Aorta (tissue), 5 donors: ENCODE data around the gene KCMF1. TPM values are rescaled to one million over a fixed set of nuclear protein-coding genes. Genes with fewer than 3 reads are reported as not detected.

Source experiments
- ATAC-seq: fragments of 200-7000 bp; cut with Tn5 transposase; one replicate; pipeline ENCODE4 v1.9.1; 2022; ENCODE audit warnings: moderate library complexity; ENCODE audit not compliant: low FRiP score
- DNase-seq, 2 donors: peaks; one replicate each; pipeline ENCODE4 v3.0.0-alpha.2; 2020
- H3K27ac ChIP-seq, 2 donors: one replicate each; pipeline ENCODE4 v1.5.1; 2013; ENCODE audit warnings: low read length in 2 of 2, mild to moderate bottlenecking in 2 of 2, moderate library complexity in 2 of 2, control low read depth in 1 of 2, inconsistent platforms in 1 of 2, low read depth in 1 of 2
- H3K27me3 ChIP-seq, 2 donors: one replicate each; pipeline ENCODE4 v1.6.1; 2013; ENCODE audit warnings: control low read depth in 1 of 2, low read length in 1 of 2, mild to moderate bottlenecking in 1 of 2, moderate library complexity in 1 of 2; ENCODE audit not compliant: insufficient read depth in 2 of 2, control insufficient read depth in 1 of 2
- H3K36me3 ChIP-seq, 2 donors: one replicate each; pipeline ENCODE4 v1.6.1; 2013; ENCODE audit warnings: control low read depth in 1 of 2, low read length in 1 of 2, mild to moderate bottlenecking in 1 of 2; ENCODE audit not compliant: insufficient read depth in 2 of 2, control insufficient read depth in 1 of 2
- H3K4me1 ChIP-seq, 2 donors: one replicate each; pipeline ENCODE4 v1.6.1; 2013; ENCODE audit warnings: low read length in 2 of 2, control low read depth in 1 of 2, mild to moderate bottlenecking in 1 of 2, moderate library complexity in 1 of 2; ENCODE audit not compliant: insufficient read depth in 2 of 2, control insufficient read depth in 1 of 2
- H3K4me3 ChIP-seq, 2 donors: one replicate each; pipeline ENCODE4 v1.5.1; 2013; ENCODE audit warnings: low read length in 2 of 2, control low read depth in 1 of 2, mild to moderate bottlenecking in 1 of 2
- H3K9me3 ChIP-seq: one replicate; pipeline ENCODE4 v1.6.1; 2013; ENCODE audit warnings: mild to moderate bottlenecking, low read length; ENCODE audit not compliant: control insufficient read depth
- WGBS, 2 donors: extraction: QIAGEN DNeasy Blood & Tissue Kit; methylation state at CpG; one replicate each; pipeline ENCODE4 v1.1.7; 2013; 5-methylcytosine and 5-hydroxymethylcytosine counted together
- intact Hi-C, 2 donors: fragments of 100-400 bp; cut with DNase I; formaldehyde crosslinking; loops; one replicate each; pipeline versions ENCODE4 v1.14.2 to v1.15.0; 2022
- polyA plus RNA-seq, 2 donors: library from polyadenylated mRNA; stranded (reverse); fragments of 200-250 nt; gene quantifications; one replicate each; pipeline ENCODE4 v1.2.3, GENCODE V29; 2013
- total RNA-seq, 2 donors: library from RNA; stranded (reverse); fragmentation: NEBNext Ultra II Directional; extraction: Animal tissue kit (Norgen Biotek cat#: 25700); gene quantifications; one replicate each; pipeline ENCODE4 v1.2.1, GENCODE V29; 2021
- donor health status: healthy with polysubstance abuse.
- donor health status: Bipolar disorder and iron deficiency.
- donor health status: DM: no; HTN: no; CAD: no.
- donor health status: DM: no; HTN: no; CAD: no.
- donor health status: DM: yes; HTN: yes; CAD: no.

Gene KCMF1
- total and polyA plus RNA-seq, 4 donors: 37.2 to 66.7 (median 50.7) TPM

DNA sequence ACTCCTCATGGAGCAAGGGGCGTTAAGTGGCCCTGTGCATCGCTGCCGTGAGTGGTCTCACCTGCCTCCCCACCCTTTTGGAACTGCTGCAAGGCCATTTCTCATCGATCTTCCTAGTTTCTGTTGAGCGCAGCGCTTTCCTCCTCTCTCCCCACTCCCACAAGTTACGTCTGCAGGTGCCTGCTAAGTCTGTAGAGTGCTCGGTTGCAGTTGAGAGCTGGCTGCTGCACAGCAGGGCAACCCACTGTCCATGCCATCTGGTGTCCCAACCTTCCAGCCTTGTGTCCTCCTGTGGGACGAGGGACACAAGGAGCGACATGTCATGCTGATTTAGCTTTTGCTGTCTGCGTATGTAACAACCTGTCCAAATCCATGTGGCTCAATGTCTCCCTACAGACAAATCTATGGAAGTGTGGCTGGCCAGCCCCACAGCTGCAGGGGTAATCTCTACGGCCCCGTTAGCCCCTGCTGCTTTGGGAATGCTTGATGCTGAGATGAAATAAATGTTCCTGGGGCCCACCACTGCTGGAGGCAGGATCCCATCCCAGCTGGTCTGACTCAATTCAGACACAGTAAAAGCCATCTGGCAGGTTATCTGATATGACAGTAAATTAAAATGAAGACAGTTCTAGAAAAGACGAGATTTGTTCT lies 94.1 kb downstream of the KCMF1 start:
- ATAC-seq (no peak), DNase-seq (no peak)
- no peak overlapping the region for H3K27ac ChIP-seq
- 60 to 66% methylated on average over 14 of the region's 14 CpGs for WGBS, 2 donors
- intact Hi-C loops: loop anchor here (5.0 kb wide), 2 partner anchors 67 to 232 kb away; partner anchors contain the start of gene TCF7L1 (in 1 of the 2)
- H3K36me3 ChIP-seq: no peaks in the 10 kb centered on the region
- no peak overlapping the region for H3K4me3 ChIP-seq
- H3K4me1 ChIP-seq: peaks cover 0 to 2% of the 10 kb centered on the region in 2 donors
- H3K27me3 ChIP-seq: no peaks in the 10 kb centered on the region
- no peaks in the 10 kb centered on the region for H3K9me3 ChIP-seq

DNA sequence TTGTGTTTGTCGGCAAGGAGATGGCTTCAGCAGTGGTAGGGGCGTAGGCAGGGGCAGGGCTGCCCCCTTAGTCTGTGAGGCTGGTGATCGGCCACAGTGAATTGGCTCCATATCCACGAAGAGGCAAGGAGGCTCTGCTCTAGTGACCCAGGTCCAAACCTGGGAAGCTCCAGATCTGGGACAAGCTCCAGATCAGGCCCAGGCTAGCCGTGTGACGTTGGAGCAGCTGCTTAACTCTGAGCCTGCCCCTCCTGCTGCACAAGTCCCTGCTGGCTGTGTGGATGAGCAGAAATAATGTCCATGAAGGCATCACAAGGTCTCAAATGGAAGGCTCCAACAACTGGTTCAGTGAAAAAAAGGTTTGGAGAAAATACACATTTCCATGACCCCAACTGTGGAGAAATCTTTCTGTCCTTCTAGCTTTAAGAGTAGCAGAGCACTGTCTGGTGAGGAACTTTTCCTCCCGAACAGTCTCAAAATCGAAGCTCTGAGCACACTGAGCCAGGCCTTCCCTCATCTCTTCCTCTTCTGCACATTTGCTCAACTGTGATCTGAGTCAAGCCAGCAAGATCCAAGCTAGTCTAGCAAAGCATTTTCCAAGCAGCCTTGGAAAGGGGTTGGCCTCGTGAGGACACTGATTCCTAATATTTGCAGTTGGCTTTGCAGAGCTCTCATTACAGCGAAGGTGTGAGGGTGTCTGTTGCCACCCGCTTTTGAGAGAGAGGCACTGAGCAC lies 95.2 kb downstream of the KCMF1 start:
- no peaks in the 10 kb centered on the region for H3K27me3 ChIP-seq
- H3K4me3 ChIP-seq: no peak overlapping the region
- no peak for DNase-seq
- intact Hi-C loops: loop anchor here (2.0 to 5.0 kb wide), 3 partner anchors 66 to 235 kb away; partner anchors contain the start of gene TCF7L1 (in 1 of the 2)
- no peaks in the 10 kb centered on the region for H3K9me3 ChIP-seq
- peaks cover 0 to 2% of the 10 kb centered on the region in 2 donors for H3K4me1 ChIP-seq
- H3K36me3 ChIP-seq: no peaks in the 10 kb centered on the region
- H3K27ac ChIP-seq: no peak overlapping the region
- ATAC-seq: no peak
- 70 to 75% methylated on average over 11 of the region's 11 CpGs for WGBS, 2 donors

DNA sequence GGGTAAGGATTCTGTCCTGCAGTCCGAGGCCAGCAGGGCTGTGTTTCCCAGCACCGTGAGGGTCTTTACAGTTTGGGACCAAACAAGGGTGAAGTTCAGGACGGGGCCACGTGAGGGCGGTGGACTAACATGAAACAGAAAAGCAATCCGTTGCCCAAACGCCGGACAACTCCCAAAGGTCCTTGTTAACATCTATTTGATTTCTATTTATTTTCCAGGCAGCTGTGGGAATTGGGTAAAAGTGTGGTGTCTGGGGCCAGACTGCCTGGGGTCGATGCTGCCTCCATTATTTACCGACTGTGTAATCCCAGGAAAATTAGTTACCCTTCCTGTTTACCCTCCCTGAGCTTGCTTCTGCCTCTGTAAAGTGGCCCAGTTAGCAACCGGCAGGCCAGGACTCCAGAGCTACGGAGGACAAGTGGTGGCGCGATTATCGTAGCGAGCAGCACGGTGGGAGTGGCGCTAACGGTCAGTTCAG lies 96.0 kb downstream of the KCMF1 start:
- Histone ChIP-seq H3K4me1 (peaks cover 0 to 2% of the 10 kb centered on the region in 2 donors), H3K27ac (no peak overlapping the region), H3K27me3 (no peaks in the 10 kb centered on the region), H3K4me3 (no peak overlapping the region), H3K9me3 (no peaks in the 10 kb centered on the region), H3K36me3 (no peaks in the 10 kb centered on the region)
- intact Hi-C loops: loop anchor here (2.0 to 5.0 kb wide), 3 partner anchors 65 to 234 kb away; partner anchors contain the start of gene TCF7L1 (in 1 of the 2)
- ATAC-seq (peak; percentile 84), DNase-seq (peak; percentile 84 to 92)
- 2 to 4% methylated on average over 19 of the region's 19 CpGs for WGBS, 2 donors

DNA sequence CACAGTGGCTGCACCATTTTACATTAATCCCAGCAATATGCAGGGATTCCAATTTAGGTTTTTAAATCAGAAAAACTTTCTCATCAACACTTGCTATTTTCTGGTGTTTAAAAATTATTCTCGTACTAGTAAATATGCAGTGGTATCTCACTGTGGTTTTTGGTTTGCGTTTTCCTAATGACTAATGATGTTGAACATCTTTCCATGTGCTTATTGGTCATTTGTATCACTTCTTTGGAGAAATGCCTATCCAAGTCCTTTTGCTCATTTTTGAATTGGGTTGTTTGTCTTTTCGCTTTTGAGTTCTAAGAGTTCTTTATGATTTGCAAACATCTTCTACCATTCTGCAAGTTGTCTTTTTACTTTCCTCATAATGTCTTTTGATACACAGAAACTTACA lies 100.1 kb downstream of the KCMF1 start:
- DNase-seq (no peak), ATAC-seq (no peak)
- 64 to 80% methylated on average over 3 of the region's 3 CpGs for WGBS, 2 donors
- H3K4me3 ChIP-seq: no peak overlapping the region
- H3K36me3 ChIP-seq: no peaks in the 10 kb centered on the region
- H3K9me3 ChIP-seq: no peaks in the 10 kb centered on the region
- H3K27me3 ChIP-seq: no peaks in the 10 kb centered on the region
- peaks cover 0 to 2% of the 10 kb centered on the region in 2 donors for H3K4me1 ChIP-seq
- intact Hi-C loops: no loop called here
- H3K27ac ChIP-seq: no peak overlapping the region

DNA sequence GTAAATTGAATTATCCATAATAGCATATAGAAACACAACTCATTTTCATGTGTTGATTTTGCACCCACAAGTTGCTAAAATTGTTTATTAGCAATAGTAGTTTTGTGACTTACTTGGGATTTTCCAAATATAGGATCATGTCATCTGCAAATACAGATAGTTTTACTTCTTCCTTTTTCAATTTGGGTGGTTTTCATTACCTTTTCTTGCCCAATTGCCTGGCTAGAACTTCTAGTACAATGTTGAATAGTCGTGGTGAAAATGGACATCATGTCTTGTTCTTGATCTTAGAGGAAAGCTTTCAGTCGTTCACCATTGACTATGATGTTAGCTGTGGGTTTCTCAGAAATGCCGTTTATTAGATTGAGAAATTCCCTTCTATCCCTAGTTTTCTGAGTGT lies 102.1 kb downstream of the KCMF1 start:
- WGBS, 2 donors: 74 to 82% methylated on average over 3 of the region's 3 CpGs
- Histone ChIP-seq H3K4me3 (no peak overlapping the region), H3K27me3 (no peaks in the 10 kb centered on the region), H3K27ac (no peak overlapping the region), H3K36me3 (no peaks in the 10 kb centered on the region), H3K4me1 (no peaks in the 10 kb centered on the region), H3K9me3 (no peaks in the 10 kb centered on the region)
- DNase-seq (no peak), ATAC-seq (no peak)
- intact Hi-C loops: no loop called here

DNA sequence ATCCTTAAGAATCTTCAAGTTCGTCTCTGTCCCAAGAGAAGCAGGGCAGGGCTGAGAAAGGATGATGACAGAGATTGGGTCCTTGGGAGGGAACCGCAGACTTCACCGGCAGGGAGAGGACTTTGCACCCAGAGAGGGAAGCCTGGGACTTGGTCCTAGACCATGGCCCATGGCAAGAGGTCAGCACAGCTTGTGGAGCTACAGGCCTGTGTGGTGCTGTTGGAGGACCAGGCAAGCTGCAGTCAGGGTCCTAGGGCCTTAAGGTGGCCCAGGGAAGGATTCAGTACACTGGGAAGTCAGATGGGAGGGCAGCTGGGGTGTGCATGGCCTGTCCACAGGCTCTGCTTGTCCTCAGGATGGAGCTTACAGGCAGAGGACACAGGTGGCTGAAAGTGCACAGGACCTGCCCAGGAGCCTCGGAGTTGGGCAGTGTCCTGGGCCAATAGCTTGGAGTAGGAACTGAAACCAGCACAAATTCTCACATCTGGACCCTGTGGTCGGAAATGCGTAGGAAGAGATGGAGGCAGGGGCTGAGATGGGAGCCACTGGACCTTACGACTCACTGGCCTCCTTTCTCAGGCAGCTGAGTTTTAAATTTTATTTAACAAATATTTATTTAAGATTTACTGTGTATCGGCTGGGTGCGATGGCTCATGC lies 105.8 kb downstream of the KCMF1 start:
- ATAC-seq: no peak
- no peaks in the 10 kb centered on the region for H3K4me1 ChIP-seq
- 94% methylated on average over 9 of the region's 9 CpGs for WGBS, 2 donors
- H3K27me3 ChIP-seq: peaks cover 0 to 4% of the 10 kb centered on the region in 2 donors
- H3K27ac ChIP-seq: no peak overlapping the region
- DNase-seq: no peak
- peaks cover 2% of the 10 kb centered on the region for H3K9me3 ChIP-seq
- no peaks in the 10 kb centered on the region for H3K36me3 ChIP-seq
- H3K4me3 ChIP-seq: no peak overlapping the region
- intact Hi-C loops: no loop called here

DNA sequence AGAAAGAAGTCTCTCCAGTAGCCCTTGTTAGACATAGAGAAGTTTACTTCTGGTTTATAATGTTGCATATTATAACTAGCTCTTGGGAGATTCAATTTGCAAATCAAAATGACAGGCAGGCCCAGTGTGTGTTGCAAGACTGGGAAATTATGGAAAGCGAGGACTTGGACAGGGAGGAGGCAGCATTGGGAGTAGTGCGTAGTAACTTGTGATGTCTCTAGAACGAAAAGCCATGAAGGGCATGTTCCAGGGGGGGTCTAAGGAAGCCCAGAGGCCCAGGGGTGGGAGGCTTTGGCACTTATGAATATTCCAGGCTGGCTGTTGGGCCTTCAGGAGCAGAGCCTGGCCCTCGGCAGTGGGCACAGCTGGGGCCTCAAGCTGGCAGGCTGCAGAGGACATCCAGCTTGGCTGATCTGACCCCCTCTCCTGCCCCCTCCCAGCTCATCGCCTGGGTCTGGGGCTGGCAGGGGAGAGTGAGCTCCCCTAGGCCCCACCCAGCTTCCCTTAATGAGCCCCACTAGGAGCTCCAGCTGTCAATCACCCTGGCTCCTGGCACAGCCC lies 107.0 kb downstream of the KCMF1 start:
- Histone ChIP-seq H3K9me3 (peaks cover 2% of the 10 kb centered on the region), H3K27ac (no peak overlapping the region), H3K36me3 (no peaks in the 10 kb centered on the region), H3K27me3 (peaks cover 0 to 4% of the 10 kb centered on the region in 2 donors), H3K4me1 (no peaks in the 10 kb centered on the region), H3K4me3 (no peak overlapping the region)
- ATAC-seq (no peak), DNase-seq (no peak)
- WGBS, 2 donors: 87 to 96% methylated on average over 4 to 5 of the region's 5 CpGs
- intact Hi-C loops: no loop called here

DNA sequence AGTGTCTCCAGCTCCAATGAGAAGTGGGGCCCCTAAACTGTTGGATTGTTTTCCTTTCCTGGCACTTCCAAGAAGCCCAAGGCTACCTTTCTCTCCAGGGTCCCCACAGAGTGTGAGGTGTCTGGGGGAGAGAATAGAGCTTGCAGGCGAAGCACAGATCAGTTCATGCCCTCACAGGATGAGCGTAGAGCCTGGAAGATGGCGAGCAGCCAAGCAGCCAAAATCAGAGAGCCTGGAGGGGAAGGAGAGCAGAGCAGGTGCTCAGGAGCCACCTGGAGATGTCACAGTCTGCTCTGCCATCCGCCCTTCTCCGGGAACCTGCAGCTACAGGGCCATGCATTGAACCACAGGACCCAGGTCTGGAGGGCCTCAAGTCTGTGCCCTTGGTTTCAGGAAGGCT lies 107.6 kb downstream of the KCMF1 start:
- Histone ChIP-seq H3K27me3 (peaks cover 0 to 6% of the 10 kb centered on the region in 2 donors), H3K4me3 (no peak overlapping the region), H3K4me1 (no peaks in the 10 kb centered on the region), H3K27ac (no peak overlapping the region), H3K36me3 (no peaks in the 10 kb centered on the region), H3K9me3 (peaks cover 2% of the 10 kb centered on the region)
- WGBS, 2 donors: 86 to 88% methylated on average over 5 of the region's 5 CpGs
- intact Hi-C loops: no loop called here
- no peak for DNase-seq
- no peak for ATAC-seq
